Activated T-cell treated with anti-CD3 and anti-CD28 coated beads, Interleukin-2, amount 50 U/mL, for 4 hours (primary cell): ENCODE measurements around the gene EPG5. TPM values are rescaled to one million over a fixed set of nuclear protein-coding genes. Genes with fewer than 3 reads are reported as not detected.

ENCODE experiments used
- ATAC-seq, 2 donors: fragments of 200-7000 bp; cut with Tn5 transposase; one replicate each; pipeline ENCODE4 v1.10.0; 2021
- DNase-seq: peaks from one replicate; pipeline ENCODE4 v3.0.0-alpha.2; 2020
- H3K27me3 Mint-ChIP-seq: one replicate; pipeline ENCODE4 v1.8.0; 2021; ENCODE audit warnings: low read depth, mixed read lengths
- H3K36me3 Mint-ChIP-seq: one replicate; pipeline ENCODE4 v1.8.0; 2022; ENCODE audit warnings: mixed read lengths; ENCODE audit not compliant: insufficient read depth
- H3K4me1 Mint-ChIP-seq: one replicate; pipeline ENCODE4 v1.8.0; 2021; ENCODE audit warnings: low read depth, mixed read lengths
- H3K4me3 Mint-ChIP-seq: one replicate; pipeline ENCODE4 v1.8.0; 2021; ENCODE audit warnings: mild to moderate bottlenecking, moderate library complexity, mixed read lengths
- H3K9me3 Mint-ChIP-seq: one replicate; pipeline ENCODE4 v1.8.0; 2021; ENCODE audit warnings: mixed read lengths
- total RNA-seq, 3 donors: library from RNA; stranded (reverse); gene quantifications; one replicate each; pipeline ENCODE4 v1.2.1, GENCODE V29; 2021

The EPG5 gene
- total RNA-seq, 3 donors from 2014 or later = 7.8 to 9.8 (median 7.9) TPM

GRCh38 chr18:45926085-45926484 lies 41.0 kb downstream of the EPG5 start:
- no peak overlapping the region for H3K4me3 Mint-ChIP-seq
- H3K27me3 Mint-ChIP-seq = no peaks in the 10 kb centered on the region
- no peak for DNase-seq
- H3K9me3 Mint-ChIP-seq = no peaks in the 10 kb centered on the region
- H3K36me3 Mint-ChIP-seq = peaks cover 49% of the 10 kb centered on the region
- H3K4me1 Mint-ChIP-seq = peaks cover 5% of the 10 kb centered on the region
- ATAC-seq = no peak

DNA sequence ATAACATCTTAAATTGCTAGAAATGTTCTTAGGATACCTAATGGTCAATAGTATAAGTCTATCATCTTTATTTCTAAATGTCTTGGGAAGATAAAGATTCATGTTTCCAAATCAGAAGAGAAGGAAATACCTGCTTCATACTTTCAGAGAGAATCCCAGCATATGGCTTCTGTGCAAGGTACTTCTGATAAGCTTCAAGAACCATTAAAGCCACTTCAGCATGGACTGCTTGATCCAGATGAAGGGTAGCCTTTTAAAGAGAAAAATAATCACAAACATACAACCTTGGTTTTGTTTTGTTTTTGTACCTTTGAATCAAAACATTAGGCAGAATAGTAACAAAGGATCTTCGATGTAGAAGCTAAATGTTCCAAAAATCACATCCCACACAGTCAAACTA lies 44.0 kb downstream of the EPG5 start:
- H3K4me1 Mint-ChIP-seq = peaks cover 16% of the 10 kb centered on the region
- DNase-seq (no peak), ATAC-seq (no peak)
- H3K9me3 Mint-ChIP-seq = no peaks in the 10 kb centered on the region
- H3K27me3 Mint-ChIP-seq = no peaks in the 10 kb centered on the region
- H3K36me3 Mint-ChIP-seq = peaks cover 46% of the 10 kb centered on the region
- no peak overlapping the region for H3K4me3 Mint-ChIP-seq

DNA sequence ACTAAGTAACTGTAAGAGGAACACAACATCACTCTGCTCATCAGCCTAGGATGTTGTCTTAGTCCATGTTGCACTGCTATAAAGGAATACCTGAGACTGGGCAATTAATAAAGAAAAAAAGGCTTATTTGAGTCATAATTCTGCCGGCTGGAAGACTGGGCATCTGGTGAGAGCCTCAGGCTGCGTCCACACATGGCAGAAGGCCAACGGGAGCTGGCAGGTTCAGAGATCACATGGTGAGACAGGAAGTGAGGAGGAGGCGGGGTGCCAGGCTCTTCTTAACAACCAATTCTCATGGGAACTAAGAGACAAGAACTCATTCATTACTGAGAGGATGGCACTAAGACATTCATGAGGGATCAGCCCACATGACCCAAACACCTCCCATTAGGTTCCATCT lies 46.8 kb downstream of the EPG5 start:
- ATAC-seq (no peak), DNase-seq (no peak)
- H3K4me3 Mint-ChIP-seq = no peak overlapping the region
- peaks cover 57% of the 10 kb centered on the region for H3K36me3 Mint-ChIP-seq
- H3K4me1 Mint-ChIP-seq = peaks cover 16% of the 10 kb centered on the region
- no peaks in the 10 kb centered on the region for H3K9me3 Mint-ChIP-seq
- no peaks in the 10 kb centered on the region for H3K27me3 Mint-ChIP-seq

GRCh38 chr18:45916302-45916701 lies 50.8 kb downstream of the EPG5 start:
- H3K36me3 Mint-ChIP-seq = peaks cover 55% of the 10 kb centered on the region
- no peak for ATAC-seq

GRCh38 chr18:45913276-45913675 lies 53.9 kb downstream of the EPG5 start:
- Mint-ChIP-seq H3K9me3 (no peaks in the 10 kb centered on the region), H3K36me3 (peaks cover 50% of the 10 kb centered on the region), H3K27me3 (no peaks in the 10 kb centered on the region)

More at GRCh38 chr18:45916302-45916701, 50.8 kb downstream of the EPG5 start:
- Mint-ChIP-seq H3K4me3 (no peak overlapping the region), H3K4me1 (peaks cover 14% of the 10 kb centered on the region), H3K9me3 (no peaks in the 10 kb centered on the region), H3K27me3 (no peaks in the 10 kb centered on the region)
- no peak for DNase-seq

GRCh38 chr18:45910405-45911023 lies 56.6 kb downstream of the EPG5 start:
- no peaks in the 10 kb centered on the region for H3K27me3 Mint-ChIP-seq
- no peak overlapping the region for H3K4me3 Mint-ChIP-seq
- ATAC-seq (peak; percentile 92 to 94), DNase-seq (peak; percentile 60)
- H3K9me3 Mint-ChIP-seq = no peaks in the 10 kb centered on the region
- peaks cover 52% of the 10 kb centered on the region for H3K36me3 Mint-ChIP-seq
- H3K4me1 Mint-ChIP-seq = no peaks in the 10 kb centered on the region

More at GRCh38 chr18:45913276-45913675, 53.9 kb downstream of the EPG5 start:
- DNase-seq (no peak), ATAC-seq (no peak)
- Mint-ChIP-seq H3K4me3 (no peak overlapping the region), H3K4me1 (no peaks in the 10 kb centered on the region)

DNA sequence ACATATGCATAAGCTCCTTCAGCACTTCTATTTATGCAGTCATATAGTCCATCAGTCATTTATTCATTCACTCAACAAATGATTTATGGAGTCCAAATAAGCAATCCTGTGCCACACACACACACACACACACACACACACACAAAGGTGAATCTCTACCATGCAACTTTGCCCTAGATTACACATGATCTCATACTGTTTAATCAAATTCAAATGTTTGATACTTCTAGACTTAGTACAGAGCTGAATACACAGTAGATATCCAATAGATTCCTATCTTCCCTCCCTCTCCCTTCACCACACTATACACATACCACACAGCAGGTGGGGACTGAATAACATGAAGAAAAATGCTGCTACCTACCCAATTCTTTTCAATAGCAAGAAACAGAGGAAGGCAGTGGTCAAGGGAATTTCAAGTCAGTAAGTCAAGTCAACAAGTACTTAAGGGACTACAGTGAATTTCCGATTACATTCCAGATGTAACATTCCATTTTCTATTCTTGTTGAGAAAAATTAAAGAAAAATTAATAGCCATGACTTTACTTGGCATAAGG lies 65.4 kb downstream of the EPG5 start:
- DNase-seq = no peak
- Mint-ChIP-seq H3K4me1 (no peaks in the 10 kb centered on the region), H3K27me3 (no peaks in the 10 kb centered on the region), H3K4me3 (no peak overlapping the region), H3K9me3 (no peaks in the 10 kb centered on the region), H3K36me3 (peaks cover 44% of the 10 kb centered on the region)
- ATAC-seq = no peak

DNA sequence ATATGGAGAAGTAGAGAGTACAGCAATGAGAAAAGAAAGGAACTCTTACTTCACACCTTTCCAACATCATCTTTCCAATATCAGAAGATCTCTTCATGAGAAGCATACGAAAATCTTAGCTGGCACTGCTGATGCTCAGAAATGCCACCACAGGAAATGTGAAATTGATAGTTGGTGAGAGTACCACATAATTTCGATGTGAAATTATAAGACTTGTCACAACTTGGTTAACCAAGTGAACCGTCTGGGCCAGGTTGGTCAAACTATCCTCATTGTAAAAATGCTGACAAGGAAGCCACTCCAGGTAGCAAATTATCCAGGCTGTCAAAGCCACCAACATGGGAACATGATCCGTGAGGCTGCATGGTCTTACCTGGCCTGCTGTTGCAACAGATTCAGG lies 66.5 kb downstream of the EPG5 start:
- H3K36me3 Mint-ChIP-seq = peaks cover 44% of the 10 kb centered on the region
- no peaks in the 10 kb centered on the region for H3K9me3 Mint-ChIP-seq
- H3K4me3 Mint-ChIP-seq = no peak overlapping the region
- DNase-seq (no peak), ATAC-seq (no peak)
- H3K27me3 Mint-ChIP-seq = no peaks in the 10 kb centered on the region
- no peaks in the 10 kb centered on the region for H3K4me1 Mint-ChIP-seq

DNA sequence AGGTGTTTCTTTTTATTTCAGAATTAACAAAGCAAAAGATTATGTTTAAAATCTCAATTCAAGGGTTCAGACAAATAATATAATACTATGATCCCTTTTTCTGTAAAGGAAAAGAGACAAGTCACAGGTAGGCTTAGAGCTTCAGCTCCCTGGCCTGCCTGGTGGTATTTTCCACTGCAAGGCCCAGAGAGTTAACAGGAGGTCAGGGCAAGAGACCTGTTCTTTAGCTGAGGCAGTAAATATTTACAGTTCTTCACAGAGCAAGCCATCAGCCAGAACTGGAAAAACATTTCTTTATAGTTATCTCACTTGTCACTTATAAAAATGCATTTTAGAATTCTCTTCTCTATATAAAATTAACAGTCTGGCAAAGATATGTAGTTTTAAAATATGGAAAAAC lies 70.1 kb downstream of the EPG5 start:
- H3K4me1 Mint-ChIP-seq = no peaks in the 10 kb centered on the region
- no peak for DNase-seq

GRCh38 chr18:45896452-45896851 lies 70.7 kb downstream of the EPG5 start:
- Mint-ChIP-seq H3K4me3 (no peak overlapping the region), H3K27me3 (no peaks in the 10 kb centered on the region), H3K4me1 (no peaks in the 10 kb centered on the region), H3K9me3 (no peaks in the 10 kb centered on the region), H3K36me3 (peaks cover 44% of the 10 kb centered on the region)
- DNase-seq (no peak), ATAC-seq (no peak)

More for the DNA sequence above, 70.1 kb downstream of the EPG5 start:
- no peak overlapping the region for H3K4me3 Mint-ChIP-seq
- ATAC-seq = no peak
- H3K27me3 Mint-ChIP-seq = no peaks in the 10 kb centered on the region
- no peaks in the 10 kb centered on the region for H3K9me3 Mint-ChIP-seq
- peaks cover 47% of the 10 kb centered on the region for H3K36me3 Mint-ChIP-seq

GRCh38 chr18:45895339-45895738 lies 71.8 kb downstream of the EPG5 start:
- ATAC-seq (no peak), DNase-seq (no peak)
- no peaks in the 10 kb centered on the region for H3K9me3 Mint-ChIP-seq
- H3K4me1 Mint-ChIP-seq = no peaks in the 10 kb centered on the region
- H3K27me3 Mint-ChIP-seq = no peaks in the 10 kb centered on the region
- peaks cover 36% of the 10 kb centered on the region for H3K36me3 Mint-ChIP-seq
- no peak overlapping the region for H3K4me3 Mint-ChIP-seq

DNA sequence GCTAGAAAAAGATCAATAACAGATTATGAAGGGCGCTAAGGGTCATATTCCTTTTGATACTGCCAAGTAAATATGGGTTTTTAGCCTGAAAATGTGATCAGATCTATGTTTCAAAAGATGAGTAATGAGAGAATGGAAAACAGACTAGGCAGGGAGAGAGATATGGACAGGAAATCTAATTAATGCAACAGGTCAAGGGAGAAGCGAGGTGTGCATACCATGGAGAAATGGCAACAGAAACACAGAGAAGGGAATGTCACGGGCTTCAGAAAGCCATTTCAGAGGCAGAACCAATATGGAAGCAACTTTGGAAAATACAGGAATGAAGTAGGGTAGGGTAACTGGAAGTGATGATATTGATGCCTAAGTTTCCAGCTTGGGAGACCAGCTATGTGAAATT lies 72.3 kb downstream of the EPG5 start:
- no peak for DNase-seq
- ATAC-seq = no peak
- Mint-ChIP-seq H3K27me3 (no peaks in the 10 kb centered on the region), H3K4me1 (no peaks in the 10 kb centered on the region), H3K9me3 (no peaks in the 10 kb centered on the region), H3K4me3 (no peak overlapping the region), H3K36me3 (peaks cover 39% of the 10 kb centered on the region)

DNA sequence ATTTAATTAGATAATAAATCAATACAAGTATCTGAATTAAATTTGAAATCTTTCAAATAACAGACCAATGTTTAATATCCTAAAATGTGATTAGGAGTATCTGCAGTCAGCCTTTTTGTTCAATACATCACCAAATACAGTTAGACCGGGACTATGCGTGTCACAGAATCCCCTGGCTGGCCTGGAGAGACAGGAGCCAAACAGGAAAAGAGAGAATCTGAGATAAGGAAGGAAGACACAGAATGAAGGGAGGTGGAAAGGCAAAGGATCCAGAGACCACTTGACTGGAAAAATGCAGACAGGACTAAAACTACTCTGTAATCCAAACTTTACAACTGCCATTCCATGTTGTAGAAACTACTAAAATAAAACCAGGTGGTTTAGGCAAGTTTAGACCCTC lies 75.3 kb downstream of the EPG5 start:
- no peaks in the 10 kb centered on the region for H3K4me1 Mint-ChIP-seq
- no peaks in the 10 kb centered on the region for H3K27me3 Mint-ChIP-seq
- DNase-seq = no peak
- no peak for ATAC-seq
- no peaks in the 10 kb centered on the region for H3K9me3 Mint-ChIP-seq
- H3K36me3 Mint-ChIP-seq = peaks cover 33% of the 10 kb centered on the region
- no peak overlapping the region for H3K4me3 Mint-ChIP-seq

GRCh38 chr18:45890606-45891005 lies 76.5 kb downstream of the EPG5 start:
- H3K4me1 Mint-ChIP-seq = no peaks in the 10 kb centered on the region
- peaks cover 28% of the 10 kb centered on the region for H3K36me3 Mint-ChIP-seq
- DNase-seq (no peak), ATAC-seq (no peak)
- H3K27me3 Mint-ChIP-seq = no peaks in the 10 kb centered on the region
- H3K9me3 Mint-ChIP-seq = no peaks in the 10 kb centered on the region
- H3K4me3 Mint-ChIP-seq = no peak overlapping the region

DNA sequence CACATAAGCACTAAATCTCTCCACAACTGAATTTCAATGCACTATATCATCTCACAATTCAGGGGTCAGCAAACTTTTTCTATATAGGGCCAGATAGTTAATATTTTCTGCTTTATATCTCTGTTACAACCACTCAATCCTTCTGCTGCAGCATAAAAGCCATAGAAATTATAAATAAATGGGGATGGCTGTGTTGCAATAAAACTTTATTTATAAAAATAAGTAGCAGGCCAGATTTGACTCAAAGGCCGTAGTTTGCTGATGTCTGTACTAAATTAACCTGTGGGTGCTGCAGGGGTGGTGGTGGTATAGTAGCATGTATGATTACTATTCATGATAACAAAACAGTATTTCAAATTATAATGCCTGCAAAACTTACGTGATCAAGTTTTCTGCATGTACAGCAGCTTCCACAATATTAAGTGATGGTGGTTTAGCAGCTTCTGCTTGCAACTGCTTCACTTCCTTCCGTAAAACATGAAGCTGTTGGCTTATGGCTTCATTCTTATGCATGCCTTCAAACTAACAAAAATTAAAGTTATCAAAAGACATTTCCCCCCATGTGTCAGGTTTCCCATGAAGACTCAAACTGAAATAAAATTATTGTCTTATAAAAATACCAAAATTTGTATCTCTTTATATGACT lies 77.6 kb downstream of the EPG5 start:
- H3K4me3 Mint-ChIP-seq = no peak overlapping the region
- no peaks in the 10 kb centered on the region for H3K9me3 Mint-ChIP-seq
- no peak for DNase-seq
- H3K4me1 Mint-ChIP-seq = no peaks in the 10 kb centered on the region
- peaks cover 19% of the 10 kb centered on the region for H3K36me3 Mint-ChIP-seq
- no peak for ATAC-seq
- no peaks in the 10 kb centered on the region for H3K27me3 Mint-ChIP-seq
